ENCODE data around the gene HCK. TPM values are rescaled to one million over a fixed set of nuclear protein-coding genes. Genes with fewer than 3 reads are reported as not detected.

The HCK gene
- polyA plus RNA-seq, 2 of the 4 experiments (the other 2 are of a cell fraction): 0.06 TPM; not detected in 1

- no peak for TF ChIP-seq TP53 (CRISPR knock-in tag; IDR thresholded peaks at IDR 0.05)
- TF ChIP-seq RCOR1 (IDR thresholded peaks at IDR 0.05; ENCODE audit: low read depth, low read length): no peak
- no peak for TF ChIP-seq ZNF302 (CRISPR knock-in tag; IDR thresholded peaks at IDR 0.05)
- TF ChIP-seq GATA3 (IDR thresholded peaks at IDR 0.05; ENCODE audit: borderline replicate concordance): no peak
Observed at GRCh38 chr20:32130965-32131364, 78.9 kb downstream of the HCK start (continued).

GRCh38 chr20:32132911-32133549, 81.0 kb downstream of the HCK start:
- FAIRE-seq: no peak

GRCh38 chr20:32134026-32134425, 82.0 kb downstream of the HCK start:
- ATAC-seq (no peak), FAIRE-seq (no peak), DNase-seq (ENCODE audit: low read depth in 1 of 2, low spot score in 1 of 2) (no peak)
- H3K4me1 ChIP-seq: no peaks in the 10 kb centered on the region
- H3K4me3 ChIP-seq: no peak overlapping the region
- WGBS (ENCODE audit: missing lambda C conversion rate): 95% methylated on average over 5 of the region's 5 CpGs
- no peak overlapping the region for H3K27ac ChIP-seq
- no peaks in the 10 kb centered on the region for H3K9me3 ChIP-seq
- no peak overlapping the region for H3K4me2 ChIP-seq
- TF ChIP-seq FOSL2 (IDR thresholded peaks at IDR 0.05): no peak
- no peak for TF ChIP-seq FOSL2 (CRISPR knock-in tag; IDR thresholded peaks at IDR 0.05)
- no peak for TF ChIP-seq HOXB13 (CRISPR knock-in tag; IDR thresholded peaks at IDR 0.05; ENCODE audit: low read depth)
- TF ChIP-seq RARB (CRISPR knock-in tag; IDR thresholded peaks at IDR 0.05): no peak
- no peak for TF ChIP-seq HOXB5 (CRISPR knock-in tag; IDR thresholded peaks at IDR 0.05)
- TF ChIP-seq ELK1 (IDR thresholded peaks at IDR 0.05; ENCODE audit: low read depth, low read length): no peak
- TF ChIP-seq KDM5A (IDR thresholded peaks at IDR 0.05): no peak
- TF ChIP-seq, protein P1, sequence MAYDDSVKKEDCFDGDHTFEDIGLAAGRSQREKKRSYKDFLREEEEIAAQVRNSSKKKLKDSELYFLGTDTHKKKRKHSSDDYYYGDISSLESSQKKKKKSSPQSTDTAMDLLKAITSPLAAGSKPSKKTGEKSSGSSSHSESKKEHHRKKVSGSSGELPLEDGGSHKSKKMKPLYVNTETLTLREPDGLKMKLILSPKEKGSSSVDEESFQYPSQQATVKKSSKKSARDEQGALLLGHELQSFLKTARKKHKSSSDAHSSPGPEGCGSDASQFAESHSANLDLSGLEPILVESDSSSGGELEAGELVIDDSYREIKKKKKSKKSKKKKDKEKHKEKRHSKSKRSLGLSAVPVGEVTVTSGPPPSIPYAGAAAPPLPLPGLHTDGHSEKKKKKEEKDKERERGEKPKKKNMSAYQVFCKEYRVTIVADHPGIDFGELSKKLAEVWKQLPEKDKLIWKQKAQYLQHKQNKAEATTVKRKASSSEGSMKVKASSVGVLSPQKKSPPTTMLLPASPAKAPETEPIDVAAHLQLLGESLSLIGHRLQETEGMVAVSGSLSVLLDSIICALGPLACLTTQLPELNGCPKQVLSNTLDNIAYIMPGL (CRISPR knock-in tag; IDR thresholded peaks at IDR 0.05; ENCODE audit: borderline replicate concordance): no peak
- TF ChIP-seq EP300 (IDR thresholded peaks at IDR 0.05): no peak
- no peak for TF ChIP-seq ZNF302 (CRISPR knock-in tag; IDR thresholded peaks at IDR 0.05)
- no peak for TF ChIP-seq CHD2 (IDR thresholded peaks at IDR 0.05; ENCODE audit: low read length, partially characterized antibody)
- TF ChIP-seq POLR2A (IDR thresholded peaks at IDR 0.05; ENCODE audit: low read length): no peak
- ChIA-PET POLR2A (no interaction called here), CTCF (no interaction called here)

More at GRCh38 chr20:32132911-32133549, 81.0 kb downstream of the HCK start:
- 96% methylated on average over 10 of the region's 10 CpGs for WGBS (ENCODE audit: missing lambda C conversion rate)
- TF ChIP-seq ATOH8 (CRISPR knock-in tag; IDR thresholded peaks at IDR 0.05; ENCODE audit: low read depth) (no peak), GATA3 (IDR thresholded peaks at IDR 0.05; ENCODE audit: borderline replicate concordance) (no peak), HOXB5 (CRISPR knock-in tag; IDR thresholded peaks at IDR 0.05) (no peak), FOSL2 (IDR thresholded peaks at IDR 0.05) (no peak), FOSL2 (CRISPR knock-in tag; IDR thresholded peaks at IDR 0.05) (no peak)
- ATAC-seq: no peak
- DNase-seq (ENCODE audit: low read depth in 1 of 2, low spot score in 1 of 2): no peak
- POLR2A ChIA-PET: no interaction called here
- Histone ChIP-seq H3K4me3 (no peak overlapping the region), H3K4me2 (no peak overlapping the region), H3K4me1 (no peaks in the 10 kb centered on the region), H3K9me3 (no peaks in the 10 kb centered on the region), H3K27ac (no peak overlapping the region)
- CTCF ChIA-PET: no interaction called here

DNA sequence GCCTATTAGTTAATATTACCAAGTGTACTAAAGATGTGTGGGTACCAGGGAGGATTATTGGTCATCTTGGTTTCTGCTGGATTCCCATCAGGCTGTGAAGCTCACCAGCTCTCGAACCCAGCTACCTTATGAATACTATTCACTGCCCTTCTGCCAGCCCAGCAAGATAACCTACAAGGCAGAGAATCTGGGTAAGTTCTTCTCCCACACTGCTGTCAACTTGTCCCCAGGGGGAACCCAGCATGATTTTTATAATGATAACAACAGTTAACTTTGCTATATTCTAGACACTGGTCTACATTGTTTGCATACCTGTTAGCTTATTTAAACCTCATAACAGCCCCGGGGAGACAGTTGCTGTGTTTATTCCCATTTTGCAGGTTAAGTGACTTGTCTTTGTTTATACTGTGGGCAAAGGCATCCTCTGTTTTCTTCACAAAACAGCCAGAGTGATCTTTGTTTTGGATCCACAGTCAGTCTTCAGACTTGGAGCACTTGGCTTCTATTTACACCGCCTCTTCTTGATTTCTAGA, 84.0 kb downstream of the HCK start:
- DNase-seq (ENCODE audit: low read depth in 1 of 2, low spot score in 1 of 2) (no peak), ATAC-seq (no peak), FAIRE-seq (no peak)
- H3K27ac ChIP-seq: no peak overlapping the region
- 83% methylated on average over 3 of the region's 3 CpGs for WGBS (ENCODE audit: missing lambda C conversion rate)
- H3K4me1 ChIP-seq: no peaks in the 10 kb centered on the region
- H3K4me3 ChIP-seq: no peak overlapping the region
- POLR2A ChIA-PET: no interaction called here
- H3K9me3 ChIP-seq: no peaks in the 10 kb centered on the region
- H3K4me2 ChIP-seq: no peak overlapping the region
- no peak for TF ChIP-seq MYC (IDR thresholded peaks at IDR 0.05; ENCODE audit: borderline replicate concordance, low read length)
- TF ChIP-seq SMC3 (IDR thresholded peaks at IDR 0.05): no peak
- no peak for TF ChIP-seq RAD21 (conservative IDR thresholded peaks at IDR 0.05 in 1 of 2, IDR thresholded peaks at IDR 0.05 in 1 of 2)
- no peak for TF ChIP-seq MAX (IDR thresholded peaks at IDR 0.05)
- TF ChIP-seq PHF8 (IDR thresholded peaks at IDR 0.05; ENCODE audit: borderline replicate concordance, low read depth): no peak
- TF ChIP-seq NR3C1 (IDR thresholded peaks at IDR 0.05): no peak
- no peak for TF ChIP-seq ZC3H11A (IDR thresholded peaks at IDR 0.05)
- no peak for TF ChIP-seq ZNF302 (CRISPR knock-in tag; IDR thresholded peaks at IDR 0.05)
- CTCF ChIA-PET: interaction anchor here (1.1 to 1.4 kb wide), 2 partner anchors 8 to 9 kb away, joined by 3 read pairs; no protein-coding TSS in a partner anchor
